Tibial nerve (tissue), 4 donors: ENCODE measurements around the gene SUSD2.

ENCODE experiments used
- CTCF ChIP-seq, 5 experiments: fragments of 200-600 bp in 3 of 5; fragments of 450-650 bp in 2 of 5; sonication (generic) in 3 of 5; IDR thresholded peaks; one replicate each; pipeline ENCODE4 v1.5.1; 2016 to 2019; ENCODE audit warnings: antibody characterized with exemption in 5 of 5, mild to moderate bottlenecking in 3 of 5, moderate library complexity in 2 of 5
- EP300 ChIP-seq, 2 donors: sonication (generic); formaldehyde crosslinking; IDR thresholded peaks; one replicate each; pipeline ENCODE4 v1.6.1; 2017; ENCODE audit warnings: antibody characterized with exemption in 2 of 2, mild to moderate bottlenecking in 1 of 2
- POLR2A ChIP-seq, 2 donors: fragments of 450-650 bp; IDR thresholded peaks; one replicate each; pipeline ENCODE4 v1.6.1; 2017; ENCODE audit warnings: antibody characterized with exemption in 2 of 2, mild to moderate bottlenecking in 2 of 2, moderate library complexity in 2 of 2

DNA sequence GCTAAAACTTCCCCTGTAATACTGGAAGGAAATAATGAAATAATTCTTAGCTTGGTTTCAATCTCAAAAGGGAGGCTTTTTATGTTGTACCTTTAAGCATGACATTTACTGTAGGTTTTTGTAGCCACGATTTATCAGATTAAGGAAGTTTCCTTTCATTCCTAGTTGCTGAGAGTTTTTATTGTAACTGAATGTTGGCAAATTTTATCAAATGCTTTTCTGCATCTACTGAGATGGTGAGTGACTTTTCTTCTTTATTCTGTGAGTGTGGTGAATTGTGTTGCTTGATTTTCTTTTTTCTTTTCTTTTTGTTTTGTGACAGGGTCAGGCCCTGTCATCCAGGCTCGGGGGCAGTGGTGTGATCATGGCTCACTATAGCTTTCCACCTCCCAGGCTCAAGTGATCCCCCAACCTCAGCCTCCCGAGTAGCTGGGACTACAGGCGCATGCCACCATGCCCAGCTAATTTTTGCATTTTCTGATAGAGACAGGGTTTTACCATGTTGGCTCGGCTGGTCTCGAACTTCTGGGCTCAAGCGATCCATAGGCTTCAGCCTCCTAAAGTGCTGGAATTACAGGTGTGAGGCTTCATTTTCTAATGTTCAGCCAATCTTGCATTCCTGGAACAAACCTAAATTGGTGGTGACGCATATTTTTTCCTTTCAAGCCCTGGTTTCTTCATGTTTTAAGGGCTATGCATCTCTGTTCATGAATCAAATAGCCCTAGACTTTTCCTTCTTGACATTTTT is 26.2 kb downstream of the SUSD2 start:
- TF ChIP-seq CTCF (IDR thresholded peaks at IDR 0.05): no peak
- TF ChIP-seq POLR2A (IDR thresholded peaks at IDR 0.05): no peak
- TF ChIP-seq EP300 (IDR thresholded peaks at IDR 0.05): no peak
